OCI-LY3 (cell line): Measurements from ENCODE around the gene SETBP1.

Experiments used
- H2AFZ ChIP-seq: fragments of 200-600, 300-600 bp; shearing (Covaris generic); 2 replicates; pipeline ENCODE4 v1.6.0; 2014; ENCODE audit warnings: antibody characterized with exemption, low read depth, low read length
- H3K27ac ChIP-seq: fragments of 200-600, 300-600 bp; sonication (generic); 2 replicates; pipeline ENCODE4 v1.5.1; 2014; ENCODE audit warnings: mild to moderate bottlenecking, low read length, moderate library complexity, mixed read lengths
- H3K27me3 ChIP-seq: fragments of 200-600, 300-600 bp; sonication (generic); 2 replicates; pipeline ENCODE4 v1.6.1; 2014; ENCODE audit warnings: low read depth, low read length, mixed read lengths
- H3K36me3 ChIP-seq: fragments of 200-600, 300-600 bp; sonication (generic); replicated peaks from 2 replicates; pipeline ENCODE3; 2014; ENCODE audit warnings: low read depth, low read length, mixed read lengths
- H3K4me1 ChIP-seq: fragments of 300-600, 200-600 bp; sonication (generic); 2 replicates; pipeline ENCODE4 v1.6.1; 2014; ENCODE audit warnings: low read length, mixed read lengths
- H3K4me2 ChIP-seq: fragments of 200-600, 300-600 bp; sonication (generic); 2 replicates; pipeline ENCODE4 v1.6.1; 2014; ENCODE audit warnings: low read length, mixed read lengths
- H3K4me3 ChIP-seq: fragments of 300-600, 200-600 bp; sonication (generic); 2 replicates; pipeline ENCODE4 v1.5.1; 2014; ENCODE audit warnings: antibody characterized with exemption, mild to moderate bottlenecking, low read length, moderate library complexity
- H3K79me2 ChIP-seq: fragments of 300-600, 200-600 bp; shearing (Covaris generic); 2 replicates; pipeline ENCODE4 v1.6.1; 2014; ENCODE audit warnings: mild to moderate bottlenecking, low read length, mixed read lengths
- H3K9ac ChIP-seq: fragments of 300-600, 200-600 bp; shearing (Covaris generic); 2 replicates; pipeline ENCODE4 v1.6.0; 2014; ENCODE audit warnings: mild to moderate bottlenecking, low read length, moderate library complexity
- H3K9me3 ChIP-seq: fragments of 200-600, 300-600 bp; shearing (Covaris generic); 2 replicates; pipeline ENCODE4 v1.6.1; 2014; ENCODE audit warnings: low read length, mixed read lengths; ENCODE audit not compliant: insufficient read depth
- H4K20me1 ChIP-seq: fragments of 200-600, 300-600 bp; sonication (generic); 2 replicates; pipeline ENCODE4 v1.6.1; 2016; ENCODE audit warnings: low read length, mixed read lengths; ENCODE audit not compliant: insufficient read depth
- EZH2phosphoT487 ChIP-seq: fragments of 200-600 bp; shearing (Covaris generic); IDR thresholded peaks from 2 replicates; pipeline ENCODE4 v1.6.1; 2018; ENCODE audit warnings: antibody characterized with exemption, mixed run types, low read depth
- TF ChIP-seq, protein P1 (sequence below): fragments of 200-600, 300-600 bp; sonication (generic); IDR thresholded peaks from 2 replicates; pipeline ENCODE4 v1.5.1; 2014; ENCODE audit warnings: antibody characterized with exemption, low read length, low read depth

SETBP1 gene

GRCh38 chr18:44936485-44936884, 255.8 kb downstream of the SETBP1 start:
- no peaks in the 10 kb centered on the region for H3K27me3 ChIP-seq
- H3K4me2 ChIP-seq, result no peak overlapping the region
- H3K36me3 ChIP-seq, result no peaks in the 10 kb centered on the region
- no peak for TF ChIP-seq EZH2phosphoT487
- H3K4me1 ChIP-seq, result no peaks in the 10 kb centered on the region
- H3K27ac ChIP-seq, result no peak overlapping the region
- H3K4me3 ChIP-seq, result no peak overlapping the region
- H4K20me1 ChIP-seq, result no peaks in the 10 kb centered on the region; the same call in 1 of the 2 replicates
- no peaks in the 10 kb centered on the region for H3K9me3 ChIP-seq
- H2AFZ ChIP-seq, result no peak overlapping the region
- H3K79me2 ChIP-seq, result no peaks in the 10 kb centered on the region
- no peak overlapping the region for H3K9ac ChIP-seq

GRCh38 chr18:44937960-44938719, 257.5 kb downstream of the SETBP1 start:
- Histone ChIP-seq H3K9me3 (no peaks in the 10 kb centered on the region), H3K4me2 (no peak overlapping the region), H3K27ac (no peak overlapping the region), H4K20me1 (no peaks in the 10 kb centered on the region; the same call in 1 of the 2 replicates), H3K9ac (no peak overlapping the region), H3K36me3 (no peaks in the 10 kb centered on the region), H3K4me1 (no peaks in the 10 kb centered on the region), H2AFZ (no peak overlapping the region), H3K79me2 (no peaks in the 10 kb centered on the region), H3K27me3 (no peaks in the 10 kb centered on the region), H3K4me3 (no peak overlapping the region)
- TF ChIP-seq EZH2phosphoT487, result no peak
- TF ChIP-seq, protein P1, sequence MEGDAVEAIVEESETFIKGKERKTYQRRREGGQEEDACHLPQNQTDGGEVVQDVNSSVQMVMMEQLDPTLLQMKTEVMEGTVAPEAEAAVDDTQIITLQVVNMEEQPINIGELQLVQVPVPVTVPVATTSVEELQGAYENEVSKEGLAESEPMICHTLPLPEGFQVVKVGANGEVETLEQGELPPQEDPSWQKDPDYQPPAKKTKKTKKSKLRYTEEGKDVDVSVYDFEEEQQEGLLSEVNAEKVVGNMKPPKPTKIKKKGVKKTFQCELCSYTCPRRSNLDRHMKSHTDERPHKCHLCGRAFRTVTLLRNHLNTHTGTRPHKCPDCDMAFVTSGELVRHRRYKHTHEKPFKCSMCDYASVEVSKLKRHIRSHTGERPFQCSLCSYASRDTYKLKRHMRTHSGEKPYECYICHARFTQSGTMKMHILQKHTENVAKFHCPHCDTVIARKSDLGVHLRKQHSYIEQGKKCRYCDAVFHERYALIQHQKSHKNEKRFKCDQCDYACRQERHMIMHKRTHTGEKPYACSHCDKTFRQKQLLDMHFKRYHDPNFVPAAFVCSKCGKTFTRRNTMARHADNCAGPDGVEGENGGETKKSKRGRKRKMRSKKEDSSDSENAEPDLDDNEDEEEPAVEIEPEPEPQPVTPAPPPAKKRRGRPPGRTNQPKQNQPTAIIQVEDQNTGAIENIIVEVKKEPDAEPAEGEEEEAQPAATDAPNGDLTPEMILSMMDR, result no peak

GRCh38 chr18:44938720-44939665, 258.3 kb downstream of the SETBP1 start:
- Histone ChIP-seq H3K9me3 (no peaks in the 10 kb centered on the region), H3K4me1 (no peaks in the 10 kb centered on the region), H3K27me3 (no peaks in the 10 kb centered on the region), H3K36me3 (no peaks in the 10 kb centered on the region), H4K20me1 (no peaks in the 10 kb centered on the region; the same call in 1 of the 2 replicates), H3K4me3 (no peak overlapping the region), H3K9ac (no peak overlapping the region), H3K4me2 (no peak overlapping the region), H3K27ac (no peak overlapping the region), H3K79me2 (no peaks in the 10 kb centered on the region), H2AFZ (no peak overlapping the region)
- TF ChIP-seq EZH2phosphoT487, result no peak
- TF ChIP-seq, protein P1, result no peak

DNA sequence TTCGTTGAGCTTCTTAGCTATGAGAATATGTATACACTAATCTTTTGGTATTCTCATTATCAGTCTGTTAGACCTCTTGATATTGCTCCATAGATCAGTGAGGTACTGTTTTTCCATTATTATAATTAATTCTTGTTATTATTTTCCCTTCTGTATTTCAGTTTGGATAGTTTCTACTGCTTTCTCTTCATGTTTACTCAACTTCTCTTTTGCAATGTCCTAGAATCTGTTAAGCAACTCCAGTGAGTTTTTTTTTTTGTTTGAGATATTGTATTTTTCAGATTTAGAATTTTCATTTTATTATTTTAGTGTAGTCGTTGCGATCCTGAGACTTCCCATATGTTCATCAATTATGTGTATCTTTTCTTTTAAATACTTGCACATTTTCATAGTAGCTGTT, 260.8 kb downstream of the SETBP1 start:
- Histone ChIP-seq H3K27ac (no peak overlapping the region), H3K79me2 (no peaks in the 10 kb centered on the region), H3K9ac (no peak overlapping the region), H3K9me3 (no peaks in the 10 kb centered on the region), H4K20me1 (no peaks in the 10 kb centered on the region; the same call in 1 of the 2 replicates), H3K27me3 (no peaks in the 10 kb centered on the region), H3K36me3 (no peaks in the 10 kb centered on the region), H2AFZ (no peak overlapping the region), H3K4me3 (no peak overlapping the region), H3K4me1 (no peaks in the 10 kb centered on the region), H3K4me2 (no peak overlapping the region)
- TF ChIP-seq, protein P1, result no peak
- no peak for TF ChIP-seq EZH2phosphoT487
